Lower leg skin (tissue), 3 donors: Measurements from ENCODE around the gene MAST4.

Source experiments
- POLR2A ChIP-seq, 2 donors: fragments of 450-650 bp; IDR thresholded peaks; one replicate each; pipeline ENCODE4 v1.6.1; 2016 to 2017; ENCODE audit warnings: antibody characterized with exemption in 2 of 2, mild to moderate bottlenecking in 1 of 2, moderate library complexity in 1 of 2
- TF ChIP-seq, protein P1 (sequence below), 3 donors: fragments of 450-650 bp; IDR thresholded peaks; one replicate each; pipeline ENCODE4 v1.5.1; 2016; ENCODE audit warnings: antibody characterized with exemption in 3 of 3, mild to moderate bottlenecking in 3 of 3, moderate library complexity in 2 of 3

DNA sequence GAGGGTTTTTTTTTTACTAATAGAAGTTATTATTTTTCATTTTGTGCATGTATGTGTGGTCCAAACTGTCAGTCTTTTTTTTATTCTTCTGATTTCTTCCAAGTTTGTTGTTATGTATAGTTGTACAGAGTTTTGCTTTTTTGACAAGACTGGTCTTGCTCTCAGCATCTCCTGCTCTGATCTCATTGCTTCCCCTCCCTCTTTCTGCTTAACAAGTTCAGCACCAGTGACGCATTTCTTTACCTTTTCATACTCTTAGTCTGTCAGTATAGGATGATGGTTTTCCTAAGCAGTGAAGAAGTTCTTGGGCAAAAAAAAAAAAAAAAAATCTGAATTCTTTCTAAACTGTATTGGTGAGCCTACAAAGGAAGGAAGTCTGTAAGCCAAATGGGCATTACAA is 465.3 kb downstream of the MAST4 start:
- TF ChIP-seq, protein P1, sequence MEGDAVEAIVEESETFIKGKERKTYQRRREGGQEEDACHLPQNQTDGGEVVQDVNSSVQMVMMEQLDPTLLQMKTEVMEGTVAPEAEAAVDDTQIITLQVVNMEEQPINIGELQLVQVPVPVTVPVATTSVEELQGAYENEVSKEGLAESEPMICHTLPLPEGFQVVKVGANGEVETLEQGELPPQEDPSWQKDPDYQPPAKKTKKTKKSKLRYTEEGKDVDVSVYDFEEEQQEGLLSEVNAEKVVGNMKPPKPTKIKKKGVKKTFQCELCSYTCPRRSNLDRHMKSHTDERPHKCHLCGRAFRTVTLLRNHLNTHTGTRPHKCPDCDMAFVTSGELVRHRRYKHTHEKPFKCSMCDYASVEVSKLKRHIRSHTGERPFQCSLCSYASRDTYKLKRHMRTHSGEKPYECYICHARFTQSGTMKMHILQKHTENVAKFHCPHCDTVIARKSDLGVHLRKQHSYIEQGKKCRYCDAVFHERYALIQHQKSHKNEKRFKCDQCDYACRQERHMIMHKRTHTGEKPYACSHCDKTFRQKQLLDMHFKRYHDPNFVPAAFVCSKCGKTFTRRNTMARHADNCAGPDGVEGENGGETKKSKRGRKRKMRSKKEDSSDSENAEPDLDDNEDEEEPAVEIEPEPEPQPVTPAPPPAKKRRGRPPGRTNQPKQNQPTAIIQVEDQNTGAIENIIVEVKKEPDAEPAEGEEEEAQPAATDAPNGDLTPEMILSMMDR (IDR thresholded peaks at IDR 0.05), result no peak
- TF ChIP-seq POLR2A (IDR thresholded peaks at IDR 0.05), result no peak
